HG02885 (cell line): Measurements from ENCODE around the gene TAF11.
"Not testable (repeated sequence)": the region's sequence is repeated elsewhere in the genome, so short reads cannot be mapped to it uniquely, and the experiment has no call there.

Experiments
- ATAC-seq: cut with Tn5 transposase; IDR thresholded peaks from one replicate; pipeline ENCODE4 v1.9.1; 2021; ENCODE audit warnings: mild to moderate bottlenecking; ENCODE audit not compliant: unreplicated experiment, poor library complexity

Gene TAF11

GRCh38 chr6:34871853-34872252, 16.0 kb downstream of the TAF11 start:
- no peak for ATAC-seq

GRCh38 chr6:34867484-34867883, 20.4 kb downstream of the TAF11 start:
- ATAC-seq: no peak

DNA sequence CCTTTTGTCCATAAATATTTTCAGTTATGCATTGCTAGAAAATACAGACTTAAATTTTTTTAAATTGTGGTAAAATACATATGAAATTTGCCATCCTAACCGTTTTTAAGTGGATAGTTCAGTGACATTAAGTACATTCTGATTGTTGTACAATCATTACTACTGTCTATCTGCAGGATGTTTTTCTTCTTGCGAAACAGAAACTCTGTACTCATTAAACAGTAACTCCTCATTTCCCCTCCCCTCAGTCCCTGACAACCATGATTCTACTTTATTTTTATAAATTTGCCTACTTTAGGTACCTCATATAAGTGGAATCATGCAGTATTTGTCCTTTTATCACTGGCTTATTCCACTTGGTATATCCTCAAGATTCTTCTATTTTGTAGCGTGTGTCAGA, 21.3 kb downstream of the TAF11 start:
- ATAC-seq: no peak

DNA sequence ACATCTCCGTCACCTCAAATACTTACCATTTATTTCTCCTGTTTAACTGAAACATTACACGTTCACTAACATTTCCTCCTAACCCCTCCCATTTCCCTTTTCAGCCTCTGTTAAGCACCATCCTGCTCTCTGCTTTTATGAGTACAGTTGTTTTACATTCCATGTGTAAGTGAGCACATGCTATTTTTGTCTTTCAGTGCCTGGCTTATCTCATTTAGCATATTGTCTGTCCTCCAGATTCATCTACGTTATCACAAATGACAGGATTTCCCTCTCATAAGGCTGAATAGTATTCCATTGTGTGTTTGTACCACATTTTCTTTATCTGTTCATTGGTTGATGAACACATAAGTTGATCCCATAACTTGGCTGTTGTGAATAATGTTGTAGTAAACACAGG, 22.7 kb downstream of the TAF11 start:
- ATAC-seq: no peak

GRCh38 chr6:34864007-34864406, 23.8 kb downstream of the TAF11 start:
- ATAC-seq: no peak

- ATAC-seq: no peak
Observed at GRCh38 chr6:34860776-34861175, 27.1 kb downstream of the TAF11 start.

- no peak for ATAC-seq
Observed at GRCh38 chr6:34859951-34860350, 27.9 kb downstream of the TAF11 start.

DNA sequence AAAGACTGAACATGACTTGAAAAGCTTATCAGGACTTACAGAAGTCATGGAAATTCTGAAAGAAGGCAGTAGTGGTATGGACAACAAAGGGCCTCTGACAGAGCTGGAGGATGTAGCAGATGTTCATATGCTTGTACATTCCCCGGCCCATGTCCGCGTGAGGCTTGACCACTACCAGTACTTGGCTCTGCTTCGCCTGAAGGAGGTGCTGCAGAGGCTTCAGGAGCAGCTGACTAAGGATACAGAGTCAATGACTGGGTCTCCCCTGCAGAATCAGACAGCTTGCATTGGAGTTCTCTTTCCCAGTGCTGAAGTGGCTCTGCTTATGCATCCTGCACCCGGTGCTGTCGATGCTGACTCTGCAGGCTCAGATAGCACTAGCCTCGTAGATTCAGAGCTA, 29.2 kb downstream of the TAF11 start:
- no peak for ATAC-seq

DNA sequence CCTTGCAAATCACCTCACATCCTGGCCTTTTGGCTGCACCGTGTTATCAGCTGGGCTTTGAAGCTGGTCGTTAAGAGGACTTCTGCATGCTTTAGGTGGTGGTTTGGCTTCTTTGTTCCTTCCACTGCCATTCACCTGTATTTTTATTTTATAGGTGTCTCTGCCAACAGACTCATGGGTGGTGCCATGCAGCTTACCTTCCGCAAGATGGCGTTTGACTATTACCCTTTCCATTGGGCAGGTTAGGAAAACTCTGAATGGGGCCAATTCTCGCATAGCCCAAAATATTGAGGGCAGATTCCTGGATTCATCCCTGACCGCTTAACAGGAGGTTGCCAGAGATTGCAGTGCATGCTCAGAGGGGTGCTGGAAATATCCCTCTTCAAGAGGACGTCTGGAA, 32.4 kb downstream of the TAF11 start:
- no peak for ATAC-seq

DNA sequence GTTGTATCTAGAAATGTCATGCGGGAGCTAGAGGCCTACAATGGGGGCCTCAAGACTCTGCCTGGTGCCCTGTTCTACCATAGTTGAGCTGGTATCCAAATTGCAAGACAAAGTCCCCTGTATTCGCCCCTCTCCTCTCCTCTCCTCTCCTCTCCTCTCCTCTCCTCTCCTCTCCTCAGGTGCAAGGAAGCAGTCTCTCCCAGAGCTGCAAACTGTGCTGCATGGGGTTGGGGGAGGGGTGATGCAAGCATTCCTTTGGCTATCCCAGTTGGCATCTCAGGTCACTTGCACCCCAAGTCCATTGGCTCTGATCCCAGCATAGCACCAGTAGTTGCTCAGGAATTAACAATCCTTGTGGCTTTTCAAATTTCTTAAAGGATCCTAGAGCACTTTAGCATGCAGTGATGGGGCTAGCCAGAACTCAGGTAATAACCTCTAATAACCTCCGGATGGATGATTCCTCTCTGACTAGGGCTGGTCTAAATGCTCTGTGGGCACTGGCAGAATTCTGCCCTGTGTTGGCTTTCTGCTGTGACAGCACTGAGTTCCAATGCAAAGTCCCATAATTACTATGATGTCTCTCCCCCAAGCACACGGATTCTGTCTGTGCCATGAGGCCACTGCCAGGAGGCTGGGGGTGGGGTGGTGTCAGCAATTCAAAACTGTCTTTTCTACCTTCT, 35.3 kb downstream of the TAF11 start:
- ATAC-seq: no peak

DNA sequence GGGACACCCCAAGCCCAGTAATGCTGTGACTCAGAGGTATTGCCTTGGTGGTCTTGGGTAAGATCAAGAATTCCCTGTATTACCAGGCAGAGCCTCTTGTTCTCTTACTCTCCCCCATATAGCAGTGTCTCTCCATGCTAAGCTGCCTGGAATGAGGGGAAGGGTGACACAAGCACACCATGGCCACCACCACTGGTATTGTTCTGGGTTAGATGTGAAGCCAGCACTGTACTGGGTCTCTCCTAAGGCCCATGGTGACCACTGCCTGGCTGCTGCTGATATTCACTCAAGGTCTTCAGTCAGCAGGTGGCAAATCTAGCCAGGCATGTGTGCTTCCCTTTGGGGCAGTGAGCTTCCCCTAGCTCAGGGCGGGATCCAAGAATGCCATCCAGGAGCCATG, 36.5 kb downstream of the TAF11 start:
- no peak for ATAC-seq

DNA sequence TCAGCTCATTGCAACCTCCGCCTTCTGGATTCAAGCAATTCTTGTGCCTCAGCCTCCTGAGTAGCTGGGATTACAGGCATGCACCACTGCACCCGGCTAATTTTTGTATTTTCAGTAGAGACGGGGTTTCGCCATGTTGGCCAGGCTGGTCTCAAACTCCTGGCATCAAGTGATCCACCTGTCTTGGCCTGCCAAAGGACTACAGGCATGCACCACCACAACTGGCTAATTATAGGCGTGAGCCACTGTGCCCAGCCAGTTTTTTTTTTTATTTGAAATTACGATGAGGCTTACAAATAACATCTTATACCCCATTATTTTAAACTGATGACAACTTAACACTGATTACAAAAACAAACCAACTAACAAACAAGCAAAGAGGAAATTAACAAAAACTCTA, 38.8 kb downstream of the TAF11 start:
- not testable (repeated sequence) for ATAC-seq

DNA sequence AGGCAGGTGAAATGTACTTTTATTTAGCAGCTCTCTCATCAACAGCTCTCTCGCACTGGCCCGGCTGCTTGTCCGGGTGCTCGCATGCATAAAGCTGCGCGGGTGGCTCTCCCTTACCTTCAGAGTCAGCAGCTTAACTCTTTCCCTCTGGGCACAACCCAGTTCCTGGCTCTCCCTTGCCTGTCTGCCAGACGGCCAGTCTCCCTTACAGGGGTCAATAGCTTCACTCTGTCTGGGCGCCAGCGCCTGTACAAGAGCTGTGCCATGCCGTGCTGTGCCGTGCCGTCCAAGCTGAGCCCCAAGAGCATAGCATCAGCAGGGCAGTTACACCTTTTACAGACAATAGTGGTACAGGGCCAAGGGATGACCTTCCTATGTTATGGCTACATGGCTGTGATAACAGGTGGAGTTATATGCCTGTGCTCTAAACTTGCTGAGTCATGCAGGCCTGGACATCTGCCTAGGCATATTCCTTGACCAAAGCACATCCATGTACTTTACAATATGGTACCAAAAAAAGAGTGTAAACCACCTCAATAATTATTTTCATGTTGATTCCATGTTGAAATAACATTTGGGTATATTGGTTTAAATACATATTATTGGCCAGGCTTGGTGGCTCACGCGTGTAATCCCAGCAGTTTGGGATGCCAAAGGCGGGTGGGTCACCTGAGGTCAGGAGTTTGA, 48.0 kb downstream of the TAF11 start:
- no peak for ATAC-seq

GRCh38 chr6:34837528-34837927, 50.3 kb downstream of the TAF11 start:
- ATAC-seq: no peak

GRCh38 chr6:34836451-34836850, 51.4 kb downstream of the TAF11 start:
- ATAC-seq: no peak

DNA sequence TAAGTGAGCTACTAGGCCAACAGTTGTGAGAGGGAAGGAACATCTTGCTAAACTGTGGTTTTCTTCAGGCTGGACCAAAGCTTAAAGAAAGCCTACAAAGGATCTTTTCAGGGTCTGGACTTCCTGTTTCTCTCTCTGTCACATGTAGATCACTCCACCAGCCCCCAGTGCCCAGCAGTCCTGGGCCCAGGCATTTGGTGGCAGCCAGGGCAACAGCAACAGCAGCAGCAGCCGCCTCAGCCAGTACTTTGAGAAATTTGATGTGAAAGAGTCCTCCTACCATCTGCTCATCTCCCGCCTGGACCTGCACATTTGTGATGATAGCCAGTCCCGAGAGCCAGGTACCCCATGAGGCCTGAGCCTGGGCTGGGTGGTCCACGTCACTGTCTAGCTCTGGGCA, 51.8 kb downstream of the TAF11 start:
- no peak for ATAC-seq

- no peak for ATAC-seq
Observed at GRCh38 chr6:34834789-34835518, 52.9 kb downstream of the TAF11 start.

DNA sequence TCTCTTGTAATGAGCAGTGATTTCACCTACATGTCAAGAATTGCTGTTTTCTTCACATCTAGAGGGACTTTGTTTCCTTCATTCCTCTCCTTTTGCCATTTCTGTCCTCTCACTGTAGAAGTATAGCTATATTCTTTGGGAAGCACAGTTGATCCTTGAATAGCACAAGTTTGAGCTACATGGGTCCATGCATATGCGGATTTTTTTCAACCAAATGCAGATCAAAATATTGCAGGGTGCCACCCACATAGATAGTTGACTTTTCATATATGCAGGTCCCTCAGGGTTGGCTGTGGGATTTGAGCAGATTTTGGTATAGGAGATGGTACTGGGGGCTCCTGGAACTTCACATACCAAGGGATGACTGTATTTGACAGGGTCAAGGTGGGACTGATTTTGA, 54.9 kb downstream of the TAF11 start:
- no peak for ATAC-seq

- ATAC-seq: no peak
Observed at GRCh38 chr6:34829137-34829536, 58.7 kb downstream of the TAF11 start.
